ENCODE results near the gene PTPRT.

GRCh38 chr20:42981253-42981652, 208.5 kb downstream of the PTPRT start:
- TF ChIP-seq POLR2A (IDR thresholded peaks at IDR 0.05; ENCODE audit: low read depth, low read length) (no peak), POLR2AphosphoS5 (IDR thresholded peaks at IDR 0.05; ENCODE audit: low read depth, low read length) (no peak), TAF1 (IDR thresholded peaks at IDR 0.05; ENCODE audit: borderline replicate concordance, low read depth, low read length) (no peak)

All from GM12892 (cell line).